Caco-2 (cell line): Measurements from ENCODE around the gene TCF7L2. TPM values are rescaled to one million over a fixed set of nuclear protein-coding genes. Genes with fewer than 3 reads are reported as not detected.

Source experiments
- BruUV-seq: library from RNA; stranded (reverse); fragments of 400-500 nt; replicated peaks from 2 replicates; lab custom pipeline; 2021; lab: Mats Ljungman, UMichigan
- CTCF ChIA-PET: fragments of 300-600 bp; sonication (Branson Sonifier 250); formaldehyde crosslinking; loops from one replicate; lab custom pipeline; 2022; ENCODE audit warnings: antibody characterized with exemption; lab: Charles Lee
- POLR2A ChIA-PET: fragments of 300-600 bp; sonication (Branson Sonifier 250); formaldehyde crosslinking; loops from one replicate; lab custom pipeline; 2022; ENCODE audit warnings: antibody characterized with exemption; lab: Charles Lee
- DNase-seq, 2 experiments: peaks; one replicate each; pipeline versions ENCODE4 v3.0.0 to v3.0.0-alpha.2; 2020 to 2022
- H3K27me3 ChIP-seq: replicated peaks from 2 replicates; pipeline ENCODE4 v1.6.0; 2011; ENCODE audit warnings: low read length; ENCODE audit not compliant: control insufficient read depth, insufficient read depth
- H3K36me3 ChIP-seq: 2 replicates; pipeline ENCODE4 v1.5.1; 2011; ENCODE audit warnings: low read length; ENCODE audit not compliant: control insufficient read depth, insufficient read depth
- H3K4me1 ChIP-seq: fragments of 250-450 bp; sonication (Bioruptor Pico); 2 replicates; pipeline ENCODE4 v1.5.1; 2020; ENCODE audit warnings: mild to moderate bottlenecking
- H3K4me3 ChIP-seq: 2 replicates; pipeline ENCODE4 v1.5.1; 2011; ENCODE audit warnings: low read depth, mild to moderate bottlenecking, control low read depth, low read length
- H3K9me3 ChIP-seq: fragments of 250-450 bp; sonication (Bioruptor Pico); 2 replicates; pipeline ENCODE4 v1.5.1; 2020; ENCODE audit warnings: mild to moderate bottlenecking, moderate library complexity
- H3K27ac Mint-ChIP-seq: one replicate; pipeline ENCODE4 v1.8.0; 2022; ENCODE audit warnings: mixed read lengths; ENCODE audit not compliant: unreplicated experiment
- H3K27me3 Mint-ChIP-seq: one replicate; pipeline ENCODE4 v1.8.0; 2022; ENCODE audit warnings: mixed read lengths; ENCODE audit not compliant: insufficient read depth, unreplicated experiment
- H3K36me3 Mint-ChIP-seq: one replicate; pipeline ENCODE4 v1.8.0; 2022; ENCODE audit warnings: mild to moderate bottlenecking, mixed read lengths; ENCODE audit not compliant: insufficient read depth, unreplicated experiment
- H3K4me1 Mint-ChIP-seq: one replicate; pipeline ENCODE4 v1.8.0; 2022; ENCODE audit warnings: low read depth, mixed read lengths; ENCODE audit not compliant: unreplicated experiment
- H3K4me3 Mint-ChIP-seq: one replicate; pipeline ENCODE4 v1.8.0; 2022; ENCODE audit warnings: mild to moderate bottlenecking, moderate library complexity, mixed read lengths; ENCODE audit not compliant: unreplicated experiment
- H3K9me3 Mint-ChIP-seq: one replicate; pipeline ENCODE4 v1.8.0; 2022; ENCODE audit warnings: mixed read lengths; ENCODE audit not compliant: unreplicated experiment
- CTCF ChIP-seq, 2 experiments: fragments of 200-600 bp in 1 of 2; IDR thresholded peaks; 1 replicate in 1 of 2; 2 replicates in 1 of 2; pipeline versions ENCODE4 v1.5.1 to v1.8.0; 2011 to 2022; ENCODE audit warnings: antibody characterized with exemption in 1 of 2, control low read depth in 1 of 2, inconsistent platforms in 1 of 2, low read depth in 1 of 2, low read length in 1 of 2, mild to moderate bottlenecking in 1 of 2, moderate library complexity in 1 of 2; ENCODE audit not compliant: insufficient read depth in 1 of 2, severe bottlenecking in 1 of 2, unreplicated experiment in 1 of 2
- intact Hi-C: fragments of 100-400 bp; cut with micrococcal nuclease; formaldehyde crosslinking; loops from one replicate; pipeline ENCODE4 v1.10.0; 2022; ENCODE audit not compliant: unreplicated experiment
- total RNA-seq: library from RNA; stranded (reverse); gene quantifications from 2 replicates; pipeline ENCODE4 v1.2.3, GENCODE V29; 2022

TCF7L2 gene
- total RNA-seq, 1 experiment from 2014 or later: 45.4 TPM

GRCh38 chr10:112964482-112964881 lies 14.4 kb downstream of the TCF7L2 start:
- peaks cover 43% of the 10 kb centered on the region for H3K4me1 ChIP-seq
- peak overlapping the region; percentile 10 for H3K27ac Mint-ChIP-seq
- H3K4me3 Mint-ChIP-seq: no peak overlapping the region

DNA sequence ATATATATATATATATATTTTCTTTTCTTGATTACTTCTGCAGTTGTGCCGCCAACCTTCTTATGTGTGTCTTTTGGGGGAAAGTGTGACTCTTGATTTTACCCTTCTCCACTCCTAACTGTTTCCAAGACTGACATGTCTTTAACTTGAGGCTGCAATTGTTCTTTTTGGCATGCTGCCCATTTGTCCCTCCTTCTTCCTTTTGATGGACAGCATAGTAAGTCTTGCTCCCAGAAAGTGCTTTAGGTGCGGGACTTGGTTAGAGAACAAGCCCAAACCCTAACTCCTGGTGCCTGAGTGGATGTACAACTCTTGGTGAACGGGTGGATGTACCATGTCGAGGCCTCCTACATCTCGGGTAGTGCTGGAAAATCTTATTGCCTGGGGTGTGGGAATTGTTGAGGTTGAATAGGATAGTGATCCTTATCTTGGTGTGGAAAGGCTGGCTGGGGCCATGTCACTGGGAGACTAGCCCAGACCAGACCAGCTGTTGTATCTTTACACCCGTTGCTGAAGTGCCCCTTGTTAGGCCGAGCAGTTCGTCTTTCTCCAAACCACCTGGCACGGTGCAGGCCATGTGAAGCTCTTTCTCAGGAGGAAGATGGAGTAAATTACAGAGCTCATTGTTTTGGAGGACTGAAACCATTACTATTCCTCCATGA lies 16.3 kb downstream of the TCF7L2 start:
- H3K36me3 Mint-ChIP-seq: peaks cover 72% of the 10 kb centered on the region
- peak overlapping the region; percentile 1 for H3K27ac Mint-ChIP-seq
- POLR2A ChIA-PET: no interaction called here
- no TSS peak for BruUV-seq
- intact Hi-C loops: no loop called here
- no peak for DNase-seq
- H3K4me3 Mint-ChIP-seq: no peak overlapping the region
- Histone ChIP-seq H3K9me3 (no peaks in the 10 kb centered on the region), H3K4me3 (no peak overlapping the region), H3K27me3 (no peaks in the 10 kb centered on the region), H3K36me3 (peaks cover 5% of the 10 kb centered on the region; the same call in 1 of the 2 replicates), H3K4me1 (peaks cover 49% of the 10 kb centered on the region)
- TF ChIP-seq CTCF (IDR thresholded peaks at IDR 0.05; ENCODE audit: insufficient read depth in 1 of 2, low read depth in 1 of 2, low read length in 1 of 2, severe bottlenecking in 1 of 2, unreplicated experiment in 1 of 2): no peak
- H3K9me3 Mint-ChIP-seq: peaks cover 9% of the 10 kb centered on the region
- no peaks in the 10 kb centered on the region for H3K27me3 Mint-ChIP-seq
- CTCF ChIA-PET: interaction anchor here (0.5 kb wide), 1 partner anchor 152 kb away, joined by 3 read pairs; no protein-coding TSS in a partner anchor
- H3K4me1 Mint-ChIP-seq: peaks cover 64% of the 10 kb centered on the region

More at GRCh38 chr10:112964482-112964881, 14.4 kb downstream of the TCF7L2 start:
- Mint-ChIP-seq H3K4me1 (peaks cover 65% of the 10 kb centered on the region), H3K27me3 (no peaks in the 10 kb centered on the region), H3K9me3 (peaks cover 9% of the 10 kb centered on the region), H3K36me3 (peaks cover 63% of the 10 kb centered on the region)
- no peak overlapping the region for H3K4me3 ChIP-seq
- H3K36me3 ChIP-seq: peaks cover 5% of the 10 kb centered on the region; the same call in 1 of the 2 replicates
- no peak for TF ChIP-seq CTCF (IDR thresholded peaks at IDR 0.05; ENCODE audit: insufficient read depth in 1 of 2, low read depth in 1 of 2, low read length in 1 of 2, severe bottlenecking in 1 of 2, unreplicated experiment in 1 of 2)
- no peak for DNase-seq
- H3K27me3 ChIP-seq: no peaks in the 10 kb centered on the region
- POLR2A ChIA-PET: interaction anchor here (0.6 kb wide), 1 partner anchor 15 kb away, joined by 8 read pairs; no protein-coding TSS in a partner anchor
- intact Hi-C loops: no loop called here
- no TSS peak for BruUV-seq
- no peaks in the 10 kb centered on the region for H3K9me3 ChIP-seq
- CTCF ChIA-PET: no interaction called here

- no peaks in the 10 kb centered on the region for H3K27me3 Mint-ChIP-seq
- peaks cover 9% of the 10 kb centered on the region for H3K9me3 Mint-ChIP-seq
- H3K4me3 ChIP-seq: no peak overlapping the region
- H3K27me3 ChIP-seq: no peaks in the 10 kb centered on the region
- peaks cover 49% of the 10 kb centered on the region for H3K4me1 ChIP-seq
- peaks cover 56% of the 10 kb centered on the region for H3K4me1 Mint-ChIP-seq
- no peaks in the 10 kb centered on the region for H3K9me3 ChIP-seq
- POLR2A ChIA-PET: no interaction called here
- CTCF ChIA-PET: no interaction called here
- intact Hi-C loops: no loop called here
- H3K27ac Mint-ChIP-seq: no peak overlapping the region
- no peak for TF ChIP-seq CTCF (IDR thresholded peaks at IDR 0.05; ENCODE audit: insufficient read depth in 1 of 2, low read depth in 1 of 2, low read length in 1 of 2, severe bottlenecking in 1 of 2, unreplicated experiment in 1 of 2)
- no peak overlapping the region for H3K4me3 Mint-ChIP-seq
- H3K36me3 Mint-ChIP-seq: peaks cover 75% of the 10 kb centered on the region
- no TSS peak for BruUV-seq
- DNase-seq: no peak
- peaks cover 5% of the 10 kb centered on the region; the same call in 1 of the 2 replicates for H3K36me3 ChIP-seq
Observed at GRCh38 chr10:112967200-112967599, 17.2 kb downstream of the TCF7L2 start.
